Stimulated activated CD8-positive, alpha-beta memory T cell treated with anti-CD3 and anti-CD28 coated beads, Interleukin-7, amount 100 ng/mL, for 48 hours (primary cell): ENCODE results near the gene SLC6A3.
"Not testable (repeated sequence)": the region's sequence is repeated elsewhere in the genome, so short reads cannot be mapped to it uniquely, and the experiment has no call there.

Experiments used
- DNase-seq, 2 donors: peaks; one replicate each; pipeline ENCODE4 v3.0.0-alpha.2; 2020; ENCODE audit warnings: low read depth in 1 of 2; ENCODE audit errors: extremely low read depth in 1 of 2

Gene SLC6A3

DNA sequence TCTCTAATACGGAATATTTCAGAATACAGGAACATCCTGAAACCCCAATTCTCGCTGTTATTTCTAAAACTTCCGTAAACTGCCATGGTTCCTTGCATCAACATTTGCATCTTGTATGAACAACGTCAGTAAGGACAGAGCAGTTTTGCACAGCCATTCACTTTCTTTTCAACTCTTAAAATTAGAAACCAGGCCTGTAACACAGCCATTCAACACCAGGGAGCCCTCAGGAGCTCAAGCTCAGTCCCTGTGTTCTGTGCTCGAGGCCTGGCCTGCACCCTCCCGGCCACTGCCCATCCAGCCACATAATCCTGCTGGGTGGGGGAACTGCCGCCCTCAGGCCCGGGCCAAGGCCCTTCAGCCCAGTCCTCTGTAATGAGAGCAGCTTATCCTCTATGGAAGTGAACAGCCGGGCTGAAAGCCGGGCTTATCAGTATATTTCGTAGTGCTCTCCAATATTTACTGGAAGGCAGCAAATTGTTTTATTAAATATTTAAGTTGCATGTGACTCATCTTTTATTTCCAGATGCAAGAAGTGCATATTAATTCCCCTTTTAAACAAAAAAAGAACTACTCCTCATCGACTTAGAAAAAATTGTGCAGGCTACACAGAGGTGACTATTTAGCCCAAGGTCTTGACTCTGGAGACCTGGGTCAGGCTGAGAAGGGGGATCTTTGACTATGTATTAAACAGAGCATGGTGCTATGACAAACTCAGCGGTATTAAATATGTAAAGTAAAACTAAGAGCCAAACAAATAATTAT lies 33.2 kb upstream of the SLC6A3 start:
- DNase-seq = no peak

DNA sequence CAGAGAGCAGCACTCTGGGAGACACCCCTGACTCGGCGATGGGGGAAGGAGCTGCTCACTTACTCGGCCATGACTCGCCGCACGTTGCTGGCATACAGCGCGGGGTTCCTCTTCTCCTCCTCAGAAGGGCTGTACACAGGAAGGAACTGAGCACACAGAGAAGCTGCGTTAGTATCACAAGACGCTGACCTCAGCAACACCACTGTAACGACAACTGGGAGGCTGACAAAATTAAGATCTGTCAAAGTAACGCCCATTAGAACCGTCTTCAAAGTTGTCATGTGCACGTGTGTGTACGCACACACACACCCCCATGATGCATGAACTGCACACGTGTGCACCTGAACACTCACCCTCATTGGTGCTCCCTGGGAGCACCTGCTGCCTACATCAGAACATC lies 32.1 kb upstream of the SLC6A3 start:
- DNase-seq = no peak

GRCh38 chr5:1476967-1477310 lies 31.7 kb upstream of the SLC6A3 start:
- DNase-seq = no peak

DNA sequence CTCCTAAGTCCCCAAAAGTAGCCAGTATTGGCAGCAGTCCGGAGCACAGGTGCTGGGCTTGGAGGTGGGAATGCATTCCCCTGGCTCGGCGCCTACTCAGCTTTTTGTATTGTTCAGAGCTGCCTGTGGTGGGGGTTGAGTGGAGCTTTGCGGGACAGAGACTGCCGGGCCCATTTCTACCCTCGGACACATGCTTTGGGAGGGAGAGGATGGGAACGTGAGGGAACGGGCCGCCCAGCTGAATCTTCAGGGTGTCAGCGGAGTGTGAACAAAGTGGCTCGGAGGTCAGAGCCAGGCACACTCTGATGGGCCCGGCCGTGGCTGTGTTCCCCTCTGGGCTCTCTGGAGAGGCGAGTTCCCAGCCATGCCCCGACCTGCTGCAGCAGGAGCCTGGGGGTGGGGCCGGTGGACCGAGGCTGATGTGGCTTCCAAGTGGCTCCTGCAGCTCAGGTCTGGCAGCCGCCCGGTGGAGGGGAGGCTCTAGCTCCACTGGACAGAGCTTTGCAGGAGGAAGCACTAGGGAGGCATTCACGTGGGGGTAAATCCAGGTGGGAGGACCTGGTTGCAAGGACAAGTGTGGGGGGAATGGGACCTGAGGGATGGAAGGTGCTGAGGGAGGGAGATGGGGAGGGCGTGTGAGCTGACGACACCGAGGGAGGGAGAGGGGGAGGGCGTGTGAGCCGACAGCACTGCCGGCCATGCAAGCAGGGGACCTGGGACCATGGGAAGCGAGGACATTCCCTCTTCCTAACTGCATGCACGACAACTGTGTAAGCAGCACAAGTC lies 31.1 kb upstream of the SLC6A3 start:
- DNase-seq = no peak

DNA sequence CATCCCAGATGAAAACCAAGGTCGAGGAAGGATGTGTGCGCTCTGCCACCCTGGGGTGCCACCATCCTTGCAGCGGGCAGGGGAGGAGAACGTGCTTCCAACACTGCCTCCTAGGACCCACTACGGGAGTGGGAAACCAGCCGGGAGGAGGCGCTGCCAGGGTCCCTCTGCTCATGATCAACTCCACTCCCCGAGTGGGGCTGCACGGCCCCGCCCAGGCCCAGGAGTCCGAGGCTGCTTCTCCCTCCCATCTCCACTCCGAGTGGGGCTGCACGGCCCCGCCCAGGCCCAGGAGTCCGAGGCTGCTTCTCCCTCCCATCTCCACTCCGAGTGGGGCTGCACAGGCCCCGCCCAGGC lies 30.3 kb upstream of the SLC6A3 start:
- DNase-seq = not testable (repeated sequence)

GRCh38 chr5:1474866-1475543 lies 29.8 kb upstream of the SLC6A3 start:
- DNase-seq = no peak

DNA sequence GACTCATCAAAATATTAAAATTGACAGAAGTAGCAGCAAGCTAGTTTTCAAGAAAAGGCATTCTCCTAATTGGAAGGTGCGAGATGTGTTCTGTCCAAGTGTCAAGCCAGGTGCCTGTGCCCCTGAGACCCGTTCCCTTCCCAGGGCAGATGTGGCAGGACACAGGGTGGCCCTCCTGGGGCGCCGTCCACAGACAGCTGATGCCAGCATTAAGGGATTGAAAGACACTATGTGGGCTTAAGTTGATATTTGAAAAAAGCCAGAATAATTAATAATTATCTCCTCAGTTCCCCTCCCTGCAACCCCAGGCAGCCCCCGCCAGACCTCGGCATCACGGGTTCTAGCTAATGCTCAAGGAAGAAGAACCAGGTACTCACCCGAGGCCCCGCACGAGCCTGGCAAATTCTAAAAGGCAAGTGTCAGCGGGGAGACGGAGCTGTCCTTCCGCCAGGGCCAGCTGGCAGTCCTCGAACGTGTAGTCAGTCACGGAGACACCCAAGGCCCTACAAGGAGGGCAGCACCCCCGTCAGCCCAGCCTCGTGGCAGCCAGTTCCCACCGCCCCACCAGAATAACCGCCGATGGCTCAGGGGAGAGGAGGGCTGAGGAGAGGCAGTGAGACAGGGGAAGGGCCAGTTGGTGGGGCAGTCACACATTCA lies 29.1 kb upstream of the SLC6A3 start:
- no peak for DNase-seq

DNA sequence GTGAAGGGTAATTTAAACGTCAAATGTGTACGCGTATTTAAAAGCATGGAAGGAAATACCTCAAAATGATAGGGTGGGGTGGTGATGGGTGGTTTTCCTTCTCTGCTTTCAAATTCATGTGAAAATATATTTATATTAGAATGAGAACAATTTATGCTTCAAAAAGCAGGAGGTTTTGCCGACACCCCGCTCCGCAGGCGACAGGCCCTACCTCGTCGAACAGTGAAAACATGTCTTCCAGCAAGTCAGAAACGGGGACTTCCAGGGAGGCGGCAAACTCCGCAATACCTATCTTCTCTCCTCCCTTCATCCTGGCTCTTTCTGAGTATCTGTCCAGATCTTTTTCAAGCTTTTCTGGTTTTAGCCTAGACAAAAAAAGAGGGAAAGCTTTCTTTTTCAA lies 28.5 kb upstream of the SLC6A3 start:
- DNase-seq = no peak

GRCh38 chr5:1472964-1473628 lies 27.9 kb upstream of the SLC6A3 start:
- no peak for DNase-seq

GRCh38 chr5:1471997-1472963 lies 27.0 kb upstream of the SLC6A3 start:
- DNase-seq = no peak

- no peak for DNase-seq
Observed at GRCh38 chr5:1471240-1471853, 26.1 kb upstream of the SLC6A3 start.

DNA sequence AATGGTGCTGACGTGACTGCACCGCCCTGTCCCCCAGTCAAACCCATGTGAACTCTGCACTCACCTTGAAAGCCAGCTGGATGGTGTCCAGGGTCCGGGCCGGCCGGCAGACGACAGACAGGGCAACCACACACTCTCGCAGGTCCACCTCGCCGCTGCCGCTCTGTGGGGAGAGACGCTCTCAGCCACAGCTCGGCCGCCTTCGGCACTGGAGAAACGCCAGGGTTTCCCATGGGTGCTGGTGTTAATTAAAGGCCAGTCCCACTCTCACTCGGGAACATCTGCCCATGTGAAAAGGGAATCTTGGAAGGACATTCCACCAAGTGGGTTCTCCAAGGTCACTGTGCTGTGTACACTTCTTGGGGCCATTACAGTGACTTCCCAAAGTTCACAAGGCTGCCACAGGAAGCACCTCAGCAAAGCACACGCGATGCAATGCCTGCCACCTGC lies 25.5 kb upstream of the SLC6A3 start:
- no peak for DNase-seq

GRCh38 chr5:1468629-1469527 lies 23.6 kb upstream of the SLC6A3 start:
- no peak for DNase-seq

- DNase-seq = no peak
Observed at GRCh38 chr5:1468247-1468612, 23.0 kb upstream of the SLC6A3 start.

- DNase-seq = no peak
Observed at GRCh38 chr5:1467341-1468246, 22.4 kb upstream of the SLC6A3 start.

DNA sequence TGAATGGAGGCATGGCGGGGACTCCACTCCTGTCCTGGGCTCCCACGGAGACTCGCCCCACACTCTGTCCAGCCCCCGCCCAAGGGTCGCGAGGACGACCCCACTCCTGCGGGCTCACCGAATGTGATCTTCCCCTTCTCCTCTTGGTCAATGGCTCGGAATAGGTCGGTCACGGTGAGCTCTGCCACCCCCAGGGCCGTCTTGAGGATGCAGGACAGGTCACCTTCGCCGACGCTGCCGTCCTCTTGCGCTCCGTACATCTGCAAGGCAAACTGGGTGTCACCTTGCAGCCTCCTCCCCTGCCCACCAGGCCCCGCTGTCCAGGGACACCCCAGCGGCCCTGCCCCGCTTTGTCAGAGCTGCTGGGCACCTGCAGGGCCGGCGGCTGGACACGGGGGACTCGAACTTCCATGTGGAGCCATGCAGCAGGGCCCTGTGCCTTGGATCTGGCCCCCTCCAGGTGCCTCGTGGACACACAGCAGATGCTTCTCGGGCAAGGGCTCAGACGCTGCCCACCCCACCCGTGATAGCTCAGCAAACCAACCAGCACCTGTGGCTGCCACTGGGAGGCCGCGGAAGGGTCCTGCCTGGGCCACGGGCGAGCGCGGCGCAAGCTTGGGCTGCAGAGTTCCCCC lies 21.5 kb upstream of the SLC6A3 start:
- no peak for DNase-seq

DNA sequence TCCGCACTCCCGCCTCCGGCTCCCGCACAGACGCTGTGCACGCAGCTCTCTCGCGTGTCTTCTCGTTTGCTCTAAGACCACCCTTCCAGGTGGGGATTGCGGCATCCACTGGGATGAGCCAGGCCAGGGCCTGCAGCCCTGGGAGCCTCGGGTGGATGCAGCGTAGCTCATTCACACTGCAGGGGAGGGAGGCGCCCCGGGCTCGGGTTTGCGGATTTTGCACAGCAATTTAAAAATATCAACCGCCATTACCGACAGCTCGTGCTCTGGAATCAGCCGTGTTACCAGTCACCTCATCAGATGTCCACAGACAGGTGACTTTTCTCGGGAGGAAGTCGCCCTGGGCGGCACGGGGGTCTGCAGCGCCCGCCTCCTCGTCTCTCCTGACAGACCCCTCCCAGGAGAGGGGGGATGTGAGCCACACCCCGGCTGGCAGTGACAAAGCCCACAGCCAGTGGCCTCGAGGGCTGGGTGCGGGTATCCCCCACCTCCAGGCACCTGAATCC lies 20.8 kb upstream of the SLC6A3 start:
- DNase-seq = no peak
